Endothelial cell of umbilical vein (primary cell): ENCODE measurements around the gene KCTD16.

Source experiments
- EZH2 ChIP-seq: IDR thresholded peaks from 2 replicates; pipeline ENCODE4 v1.6.1; 2012; ENCODE audit warnings: borderline replicate concordance, low read depth, mild to moderate bottlenecking, moderate library complexity, low read length, inconsistent platforms; ENCODE audit not compliant: severe bottlenecking
- JUN ChIP-seq: IDR thresholded peaks from 2 replicates; pipeline ENCODE4 v1.6.1; 2011; ENCODE audit warnings: borderline replicate concordance, low read depth; ENCODE audit not compliant: insufficient read length, insufficient read depth
- MYC ChIP-seq: IDR thresholded peaks from one replicate; pipeline ENCODE4 v1.6.1; 2011; ENCODE audit warnings: mild to moderate bottlenecking, low read depth, low read length
- POLR2A ChIP-seq: IDR thresholded peaks from 2 replicates; pipeline ENCODE4 v1.6.1; 2012; ENCODE audit warnings: low read depth, mild to moderate bottlenecking, control low read depth, low read length
- POLR2AphosphoS5 ChIP-seq: IDR thresholded peaks from 2 replicates; pipeline ENCODE4 v1.6.1; 2012; ENCODE audit warnings: low read depth, mild to moderate bottlenecking, control low read depth, low read length, moderate library complexity; ENCODE audit not compliant: insufficient read depth
- TF ChIP-seq, protein P1 (sequence below), 2 donors: IDR thresholded peaks; 1 replicate in 1 of 2; 2 replicates in 1 of 2; pipeline ENCODE4 v1.5.1; 2011; ENCODE audit warnings: low read length in 2 of 2, mild to moderate bottlenecking in 2 of 2, moderate library complexity in 2 of 2, control low read depth in 1 of 2, inconsistent platforms in 1 of 2, low read depth in 1 of 2; ENCODE audit not compliant: insufficient read depth in 1 of 2; ENCODE audit errors: extremely low read depth in 1 of 2
- TF ChIP-seq, protein P2 (sequence below): IDR thresholded peaks from 2 replicates; pipeline ENCODE4 v1.6.1; 2011; ENCODE audit not compliant: insufficient read depth, insufficient read length

DNA sequence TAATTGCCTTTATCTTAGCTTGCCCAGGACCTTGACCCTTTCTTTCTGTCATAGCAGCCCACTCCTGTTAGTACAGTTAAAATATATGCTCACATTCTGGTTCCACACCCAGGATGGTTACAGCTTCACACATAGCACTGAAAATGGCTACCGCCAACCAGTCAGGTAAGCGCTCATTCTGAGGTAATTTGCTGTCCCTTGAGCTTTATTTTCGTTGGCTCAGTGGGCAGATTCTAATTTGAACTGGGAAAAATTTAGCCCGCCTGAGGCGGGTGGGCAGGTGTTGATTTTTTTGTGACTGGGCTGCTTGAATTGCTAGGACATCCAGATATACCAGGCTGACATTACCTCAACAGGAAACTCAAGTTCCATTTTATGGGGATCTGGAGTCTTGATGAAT lies 137.5 kb downstream of the KCTD16 start:
- no peak for TF ChIP-seq POLR2A
- TF ChIP-seq, protein P1, sequence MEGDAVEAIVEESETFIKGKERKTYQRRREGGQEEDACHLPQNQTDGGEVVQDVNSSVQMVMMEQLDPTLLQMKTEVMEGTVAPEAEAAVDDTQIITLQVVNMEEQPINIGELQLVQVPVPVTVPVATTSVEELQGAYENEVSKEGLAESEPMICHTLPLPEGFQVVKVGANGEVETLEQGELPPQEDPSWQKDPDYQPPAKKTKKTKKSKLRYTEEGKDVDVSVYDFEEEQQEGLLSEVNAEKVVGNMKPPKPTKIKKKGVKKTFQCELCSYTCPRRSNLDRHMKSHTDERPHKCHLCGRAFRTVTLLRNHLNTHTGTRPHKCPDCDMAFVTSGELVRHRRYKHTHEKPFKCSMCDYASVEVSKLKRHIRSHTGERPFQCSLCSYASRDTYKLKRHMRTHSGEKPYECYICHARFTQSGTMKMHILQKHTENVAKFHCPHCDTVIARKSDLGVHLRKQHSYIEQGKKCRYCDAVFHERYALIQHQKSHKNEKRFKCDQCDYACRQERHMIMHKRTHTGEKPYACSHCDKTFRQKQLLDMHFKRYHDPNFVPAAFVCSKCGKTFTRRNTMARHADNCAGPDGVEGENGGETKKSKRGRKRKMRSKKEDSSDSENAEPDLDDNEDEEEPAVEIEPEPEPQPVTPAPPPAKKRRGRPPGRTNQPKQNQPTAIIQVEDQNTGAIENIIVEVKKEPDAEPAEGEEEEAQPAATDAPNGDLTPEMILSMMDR (IDR thresholded peaks at IDR 0.05; ENCODE audit: extremely low read depth in 1 of 2, insufficient read depth in 1 of 2, low read depth in 1 of 2, low read length in 2 of 2): no peak
- TF ChIP-seq, protein P2, sequence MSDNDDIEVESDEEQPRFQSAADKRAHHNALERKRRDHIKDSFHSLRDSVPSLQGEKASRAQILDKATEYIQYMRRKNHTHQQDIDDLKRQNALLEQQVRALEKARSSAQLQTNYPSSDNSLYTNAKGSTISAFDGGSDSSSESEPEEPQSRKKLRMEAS: no peak
- TF ChIP-seq MYC: no peak
- TF ChIP-seq POLR2AphosphoS5: no peak
- TF ChIP-seq EZH2: no peak
- TF ChIP-seq JUN: no peak
